HG03064 (cell line): ENCODE results near the gene RPL13.

Source experiments
- ATAC-seq: cut with Tn5 transposase; IDR thresholded peaks from one replicate; pipeline ENCODE4 v1.9.1; 2021; ENCODE audit warnings: low read depth; ENCODE audit not compliant: unreplicated experiment

Gene RPL13

DNA sequence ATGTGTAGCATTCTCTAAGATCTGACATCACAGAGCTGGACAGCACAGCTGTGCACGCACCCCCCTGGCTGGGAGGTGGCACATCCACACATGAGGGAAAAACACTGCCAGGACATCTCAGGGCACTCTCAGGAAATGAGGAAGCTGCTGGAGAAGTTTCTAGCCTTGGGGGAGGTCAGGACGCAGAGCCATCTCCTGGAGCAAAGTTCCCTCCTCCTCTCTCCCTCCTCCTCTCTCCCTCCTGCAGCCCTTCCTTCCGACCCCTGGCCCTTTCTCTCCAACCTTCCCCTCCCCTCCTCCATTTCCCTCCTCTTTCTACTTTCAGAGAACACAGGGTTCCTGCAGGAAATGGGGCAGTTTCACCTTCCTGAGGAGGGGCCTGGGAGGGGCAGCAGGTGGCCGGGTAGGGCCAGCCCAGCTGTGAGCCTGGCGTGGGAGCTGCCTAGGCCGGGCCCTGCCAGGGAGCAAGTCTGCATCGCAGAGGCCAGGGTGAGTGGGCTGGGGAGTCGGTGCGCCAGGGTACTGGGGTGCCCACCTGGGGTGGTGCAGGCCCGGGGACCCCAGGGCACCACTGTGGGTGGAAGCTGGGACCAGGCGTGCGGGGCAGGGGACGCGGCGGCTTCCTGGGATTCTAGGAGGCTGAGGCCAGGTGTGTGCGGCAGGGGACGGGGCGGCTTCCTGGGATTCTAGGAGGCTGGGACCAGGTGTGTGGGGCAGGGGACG, 52.9 kb downstream of the RPL13 start, which contains the start of gene DPEP1:
DPEP1 (plus strand) TSS at position 412 of the 723 bp plus-strand sequence. CDS start 16,769 bp downstream, outside the sequence.
- ATAC-seq = no peak

DNA sequence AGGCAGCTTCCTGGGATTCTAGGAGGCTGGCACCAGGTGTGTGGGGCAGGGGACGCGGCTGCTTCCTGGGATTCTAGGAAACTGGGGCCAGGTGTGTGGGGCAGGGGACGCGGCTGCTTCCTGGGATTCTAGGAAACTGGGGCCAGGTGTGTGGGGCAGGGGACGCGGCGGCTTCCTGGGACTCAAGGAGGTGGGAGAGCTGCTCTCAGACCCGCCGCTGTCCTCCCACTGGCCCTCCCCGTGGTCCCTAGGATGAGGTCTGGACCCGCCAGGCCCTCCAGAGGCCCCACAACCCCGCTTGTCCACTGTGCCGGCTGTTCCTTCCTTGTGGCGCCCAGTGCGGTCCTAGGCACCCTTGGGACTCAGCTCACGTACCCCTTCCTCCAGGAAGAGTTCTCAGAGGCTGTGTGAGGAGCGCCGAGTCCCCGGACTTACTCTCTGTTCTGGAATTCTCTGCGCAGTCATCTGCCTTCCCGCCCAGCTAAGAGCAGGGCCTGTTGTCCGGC, 53.5 kb downstream of the RPL13 start:
- ATAC-seq = no peak
